Heart left ventricle (tissue), 13 donors: ENCODE measurements around the gene PSMB10.

ENCODE experiments used
- CTCF ChIP-seq, 12 donors: fragments of 200-600 bp; sonication (generic) in 4 of 12; IDR thresholded peaks; one replicate each; pipeline versions ENCODE4 v1.5.0 to v1.8.0; 2018 to 2022; ENCODE audit warnings: antibody characterized with exemption in 12 of 12, mild to moderate bottlenecking in 5 of 12
- POLR2A ChIP-seq, 2 donors: fragments of 450-650 bp; IDR thresholded peaks; one replicate each; pipeline ENCODE4 v1.6.1; 2017; ENCODE audit warnings: antibody characterized with exemption in 2 of 2, mild to moderate bottlenecking in 2 of 2, moderate library complexity in 2 of 2
- donor health status: ischemic (EF 13 %, LVEDD 7.1; RV severe dilation, severe dysfunction).
- donor health status: DM: no; HTN: yes; CAD: no.
- donor health status: DM: no; HTN: no; CAD: no.
- donor health status: ischemic (EF 25% LVEDD 6.9; RV normal size, moderate dysfunction).
- donor health status: ischemic (EF 25% LVEDD 5.7; RV mildly dilated, moderate dysfunction).
- donor health status: ischemic (EF 35%, LVEDD 5.7; RV mildly dilated, moderate dysfunction).
- donor health status: nonischemic (EF 11% LVEDD 7.7; RV severe dilation, severe dysfunction).
- donor health status: DM: yes; HTN: yes; CAD: no.
- donor health status: PGD.
- donor health status: ischemic (EF 29% LVEDD 5.4; RV normal size, mild dysfunction).
- donor health status: nonischemic (EF 23%, LVEDD 6.1; RV moderate dilation, normal function).

- TF ChIP-seq CTCF (IDR thresholded peaks at IDR 0.05), result no peak
- TF ChIP-seq POLR2A (IDR thresholded peaks at IDR 0.05), result no peak
Observed at GRCh38 chr16:67943256-67943618, 6.6 kb upstream of the PSMB10 start.
